Nephron progenitor cell (in vitro differentiated cells): ENCODE results near the gene SCAP.
A peak's percentile ranks its signal among the peaks of the same experiment; 100 is the strongest.

Experiments used
- DNase-seq: peaks from one replicate; pipeline ENCODE4 v3.0.0; 2021
- H3K27ac Mint-ChIP-seq: 2 replicates; pipeline ENCODE4 v1.8.0; 2021; ENCODE audit warnings: mild to moderate bottlenecking, moderate library complexity, mixed read lengths
- H3K27me3 Mint-ChIP-seq: 2 replicates; pipeline ENCODE4 v1.8.0; 2021; ENCODE audit warnings: mild to moderate bottlenecking, low read depth, mixed read lengths; ENCODE audit not compliant: poor library complexity
- H3K36me3 Mint-ChIP-seq: 2 replicates; pipeline ENCODE4 v1.8.0; 2021; ENCODE audit warnings: low read depth, mixed read lengths
- H3K4me1 Mint-ChIP-seq: 2 replicates; pipeline ENCODE4 v1.8.0; 2021; ENCODE audit warnings: mixed read lengths
- H3K4me3 Mint-ChIP-seq: 2 replicates; pipeline ENCODE4 v1.8.0; 2021; ENCODE audit warnings: mild to moderate bottlenecking, moderate library complexity, mixed read lengths
- H3K9me3 Mint-ChIP-seq: 2 replicates; pipeline ENCODE4 v1.8.0; 2021; ENCODE audit warnings: mild to moderate bottlenecking, moderate library complexity, mixed read lengths
- TF ChIP-seq, protein P1 (sequence below): fragments of 200-600 bp; sonication (generic); IDR thresholded peaks from 2 replicates; pipeline ENCODE4 v1.5.0; 2021; ENCODE audit warnings: antibody characterized with exemption

The SCAP gene

DNA sequence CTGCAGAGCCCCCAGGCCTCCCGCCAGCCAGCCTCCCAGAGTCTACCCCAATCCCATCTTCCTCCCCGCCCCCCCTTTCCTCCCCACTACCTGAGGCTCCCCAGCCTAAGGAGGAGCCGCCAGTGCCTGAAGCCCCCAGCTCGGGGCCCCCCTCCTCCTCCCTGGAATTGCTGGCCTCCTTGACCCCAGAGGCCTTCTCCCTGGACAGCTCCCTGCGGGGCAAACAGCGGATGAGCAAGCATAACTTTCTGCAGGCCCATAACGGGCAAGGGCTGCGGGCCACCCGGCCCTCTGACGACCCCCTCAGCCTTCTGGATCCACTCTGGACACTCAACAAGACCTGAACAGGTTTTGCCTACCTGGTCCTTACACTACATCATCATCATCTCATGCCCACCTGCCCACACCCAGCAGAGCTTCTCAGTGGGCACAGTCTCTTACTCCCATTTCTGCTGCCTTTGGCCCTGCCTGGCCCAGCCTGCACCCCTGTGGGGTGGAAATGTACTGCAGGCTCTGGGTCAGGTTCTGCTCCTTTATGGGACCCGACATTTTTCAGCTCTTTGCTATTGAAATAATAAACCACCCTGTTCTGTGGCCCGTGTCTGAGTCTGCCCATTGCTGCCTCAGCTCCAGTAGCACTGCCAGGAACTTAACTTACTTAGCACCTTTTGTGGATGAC lies 62.8 kb downstream of the SCAP start:
- no peak for DNase-seq
- no peaks in the 10 kb centered on the region for H3K9me3 Mint-ChIP-seq
- peaks cover 29% of the 10 kb centered on the region for H3K36me3 Mint-ChIP-seq
- no peak overlapping the region for H3K4me3 Mint-ChIP-seq
- peaks cover 20% of the 10 kb centered on the region for H3K4me1 Mint-ChIP-seq
- H3K27ac Mint-ChIP-seq = peak overlapping the region; percentile 58
- H3K27me3 Mint-ChIP-seq = no peaks in the 10 kb centered on the region
- TF ChIP-seq, protein P1, sequence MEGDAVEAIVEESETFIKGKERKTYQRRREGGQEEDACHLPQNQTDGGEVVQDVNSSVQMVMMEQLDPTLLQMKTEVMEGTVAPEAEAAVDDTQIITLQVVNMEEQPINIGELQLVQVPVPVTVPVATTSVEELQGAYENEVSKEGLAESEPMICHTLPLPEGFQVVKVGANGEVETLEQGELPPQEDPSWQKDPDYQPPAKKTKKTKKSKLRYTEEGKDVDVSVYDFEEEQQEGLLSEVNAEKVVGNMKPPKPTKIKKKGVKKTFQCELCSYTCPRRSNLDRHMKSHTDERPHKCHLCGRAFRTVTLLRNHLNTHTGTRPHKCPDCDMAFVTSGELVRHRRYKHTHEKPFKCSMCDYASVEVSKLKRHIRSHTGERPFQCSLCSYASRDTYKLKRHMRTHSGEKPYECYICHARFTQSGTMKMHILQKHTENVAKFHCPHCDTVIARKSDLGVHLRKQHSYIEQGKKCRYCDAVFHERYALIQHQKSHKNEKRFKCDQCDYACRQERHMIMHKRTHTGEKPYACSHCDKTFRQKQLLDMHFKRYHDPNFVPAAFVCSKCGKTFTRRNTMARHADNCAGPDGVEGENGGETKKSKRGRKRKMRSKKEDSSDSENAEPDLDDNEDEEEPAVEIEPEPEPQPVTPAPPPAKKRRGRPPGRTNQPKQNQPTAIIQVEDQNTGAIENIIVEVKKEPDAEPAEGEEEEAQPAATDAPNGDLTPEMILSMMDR = no peak

DNA sequence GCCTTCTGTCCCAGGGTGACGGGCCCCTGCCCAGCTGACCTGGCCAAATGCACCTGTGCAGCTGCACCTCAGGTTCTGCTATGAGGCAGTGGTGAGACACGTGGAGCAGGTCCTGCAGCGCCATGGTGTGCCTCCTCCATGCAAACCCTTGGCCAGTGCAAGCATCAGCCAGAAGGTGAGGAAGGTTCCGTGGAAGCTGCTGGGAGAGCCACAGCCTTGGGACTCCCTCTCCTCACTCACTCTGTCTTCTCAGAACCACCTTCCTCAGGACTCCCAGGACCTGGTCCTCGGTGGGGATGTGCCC lies 63.3 kb downstream of the SCAP start:
- no peak for DNase-seq
- H3K4me1 Mint-ChIP-seq = peaks cover 20% of the 10 kb centered on the region
- peaks cover 33% of the 10 kb centered on the region for H3K36me3 Mint-ChIP-seq
- no peak overlapping the region for H3K4me3 Mint-ChIP-seq
- TF ChIP-seq, protein P1 = no peak
- H3K27me3 Mint-ChIP-seq = no peaks in the 10 kb centered on the region
- no peak overlapping the region for H3K27ac Mint-ChIP-seq
- H3K9me3 Mint-ChIP-seq = no peaks in the 10 kb centered on the region

DNA sequence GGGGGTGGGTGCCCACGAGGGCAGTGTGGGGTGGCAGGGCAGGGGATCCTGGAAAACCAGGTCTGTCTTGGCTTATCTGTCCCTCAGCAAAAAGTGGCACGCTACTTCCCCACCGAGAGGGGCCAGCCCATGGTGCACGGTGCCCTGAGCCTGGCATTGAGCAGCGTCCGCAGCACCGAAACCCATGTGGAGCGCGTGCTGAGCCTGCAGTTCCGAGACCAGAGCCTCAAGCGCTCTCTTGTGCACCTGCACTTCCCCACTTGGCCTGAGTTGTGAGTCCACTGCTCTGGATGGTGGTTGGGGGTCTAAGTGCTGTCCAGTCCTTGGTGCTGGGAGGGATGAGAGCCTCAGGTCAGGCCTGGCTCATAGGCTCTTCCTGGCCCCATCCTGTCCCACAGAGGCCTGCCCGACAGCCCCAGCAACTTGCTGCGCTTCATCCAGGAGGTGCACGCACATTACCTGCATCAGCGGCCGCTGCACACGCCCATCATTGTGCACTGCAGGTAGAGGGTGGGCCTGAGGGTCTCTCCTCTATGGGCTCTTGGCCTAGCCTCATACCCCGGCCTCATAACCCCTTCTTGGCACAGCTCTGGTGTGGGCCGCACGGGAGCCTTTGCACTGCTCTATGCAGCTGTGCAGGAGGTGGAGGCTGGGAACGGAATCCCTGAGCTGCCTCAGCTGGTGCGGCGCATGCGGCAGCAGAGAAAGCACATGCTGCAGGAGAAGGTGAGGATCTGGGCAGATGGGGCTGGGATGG lies 63.9 kb downstream of the SCAP start:
- TF ChIP-seq, protein P1 = no peak
- Mint-ChIP-seq H3K36me3 (peaks cover 31% of the 10 kb centered on the region), H3K9me3 (no peaks in the 10 kb centered on the region), H3K27ac (no peak overlapping the region), H3K4me3 (no peak overlapping the region), H3K27me3 (no peaks in the 10 kb centered on the region), H3K4me1 (peaks cover 20% of the 10 kb centered on the region)
- DNase-seq = no peak

DNA sequence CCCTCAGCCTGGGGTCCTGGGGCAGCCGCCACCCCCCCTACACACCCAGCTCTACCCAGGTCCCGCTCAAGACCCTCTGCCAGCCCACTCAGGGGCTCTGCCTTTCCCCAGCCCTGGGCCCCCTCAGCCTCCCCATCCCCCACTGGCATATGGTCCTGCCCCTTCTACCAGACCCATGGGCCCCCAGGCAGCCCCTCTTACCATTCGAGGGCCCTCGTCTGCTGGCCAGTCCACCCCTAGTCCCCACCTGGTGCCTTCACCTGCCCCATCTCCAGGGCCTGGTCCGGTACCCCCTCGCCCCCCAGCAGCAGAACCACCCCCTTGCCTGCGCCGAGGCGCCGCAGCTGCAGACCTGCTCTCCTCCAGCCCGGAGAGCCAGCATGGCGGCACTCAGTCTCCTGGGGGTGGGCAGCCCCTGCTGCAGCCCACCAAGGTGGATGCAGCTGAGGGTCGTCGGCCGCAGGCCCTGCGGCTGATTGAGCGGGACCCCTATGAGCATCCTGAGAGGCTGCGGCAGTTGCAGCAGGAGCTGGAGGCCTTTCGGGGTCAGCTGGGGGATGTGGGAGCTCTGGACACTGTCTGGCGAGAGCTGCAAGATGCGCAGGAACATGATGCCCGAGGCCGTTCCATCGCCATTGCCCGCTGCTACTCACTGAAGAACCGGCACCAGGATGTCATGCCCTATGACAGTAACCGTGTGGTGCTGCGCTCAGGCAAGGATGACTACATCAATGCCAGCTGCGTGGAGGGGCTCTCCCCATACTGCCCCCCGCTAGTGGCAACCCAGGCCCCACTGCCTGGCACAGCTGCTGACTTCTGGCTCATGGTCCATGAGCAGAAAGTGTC lies 64.7 kb downstream of the SCAP start:
- Mint-ChIP-seq H3K27ac (no peak overlapping the region), H3K4me3 (no peak overlapping the region), H3K4me1 (peaks cover 18% of the 10 kb centered on the region), H3K9me3 (no peaks in the 10 kb centered on the region), H3K27me3 (no peaks in the 10 kb centered on the region), H3K36me3 (peaks cover 25% of the 10 kb centered on the region)
- TF ChIP-seq, protein P1 = no peak
- no peak for DNase-seq

DNA sequence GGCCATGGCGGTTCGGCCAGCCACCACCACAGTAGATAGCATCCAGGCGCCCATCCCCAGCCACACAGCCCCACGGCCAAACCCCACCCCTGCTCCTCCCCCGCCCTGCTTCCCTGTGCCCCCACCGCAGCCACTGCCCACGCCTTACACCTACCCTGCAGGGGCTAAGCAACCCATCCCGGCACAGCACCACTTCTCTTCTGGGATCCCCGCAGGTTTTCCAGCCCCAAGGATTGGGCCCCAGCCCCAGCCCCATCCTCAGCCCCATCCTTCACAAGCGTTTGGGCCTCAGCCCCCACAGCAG lies 65.4 kb downstream of the SCAP start:
- no peaks in the 10 kb centered on the region for H3K27me3 Mint-ChIP-seq
- H3K27ac Mint-ChIP-seq = no peak overlapping the region
- peaks cover 12% of the 10 kb centered on the region for H3K4me1 Mint-ChIP-seq
- H3K4me3 Mint-ChIP-seq = no peak overlapping the region
- TF ChIP-seq, protein P1 = no peak
- DNase-seq = no peak
- H3K36me3 Mint-ChIP-seq = peaks cover 18% of the 10 kb centered on the region
- no peaks in the 10 kb centered on the region for H3K9me3 Mint-ChIP-seq
